Measurements from ENCODE around the gene PPP6R3. TPM values are rescaled to one million over a fixed set of nuclear protein-coding genes. Genes with fewer than 3 reads are reported as not detected.
A peak's percentile ranks its signal among the peaks of the same experiment; 100 is the strongest.
"Not testable (repeated sequence)": the region's sequence is repeated elsewhere in the genome, so short reads cannot be mapped to it uniquely, and the experiment has no call there.

PPP6R3 gene
- polyA plus RNA-seq, 1 donor from 2014 or later: 41.1 TPM

DNA sequence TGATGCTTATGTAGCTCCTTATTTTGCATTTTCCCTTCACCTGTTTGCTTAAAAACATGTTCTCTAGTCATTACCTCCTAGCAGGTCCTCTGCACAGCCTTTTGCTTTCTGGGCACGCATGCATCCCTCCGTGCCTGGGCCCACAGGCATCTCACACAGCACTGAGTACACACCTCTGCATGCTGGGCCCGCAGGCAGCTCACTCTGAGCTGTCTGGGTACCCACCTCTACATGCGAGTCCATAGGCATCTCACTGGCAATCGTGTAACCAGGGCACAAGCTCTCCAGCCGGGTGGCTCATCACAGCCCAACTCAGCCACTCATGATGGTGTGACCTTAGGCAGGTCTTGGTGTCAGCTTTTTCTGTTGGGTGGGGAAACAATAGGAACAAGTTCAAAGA is 155.1 kb downstream of the PPP6R3 start:
- H3K9me3 Mint-ChIP-seq: peaks cover 0 to 2% (median 0%) of the 10 kb centered on the region in 3 donors
- no peaks in the 10 kb centered on the region for H3K4me1 Mint-ChIP-seq
- H3K36me3 Mint-ChIP-seq: peaks cover 14% of the 10 kb centered on the region
- H3K27me3 Mint-ChIP-seq: no peaks in the 10 kb centered on the region
- H3K27ac Mint-ChIP-seq: no peak overlapping the region
- H3K4me3 Mint-ChIP-seq: no peak overlapping the region

DNA sequence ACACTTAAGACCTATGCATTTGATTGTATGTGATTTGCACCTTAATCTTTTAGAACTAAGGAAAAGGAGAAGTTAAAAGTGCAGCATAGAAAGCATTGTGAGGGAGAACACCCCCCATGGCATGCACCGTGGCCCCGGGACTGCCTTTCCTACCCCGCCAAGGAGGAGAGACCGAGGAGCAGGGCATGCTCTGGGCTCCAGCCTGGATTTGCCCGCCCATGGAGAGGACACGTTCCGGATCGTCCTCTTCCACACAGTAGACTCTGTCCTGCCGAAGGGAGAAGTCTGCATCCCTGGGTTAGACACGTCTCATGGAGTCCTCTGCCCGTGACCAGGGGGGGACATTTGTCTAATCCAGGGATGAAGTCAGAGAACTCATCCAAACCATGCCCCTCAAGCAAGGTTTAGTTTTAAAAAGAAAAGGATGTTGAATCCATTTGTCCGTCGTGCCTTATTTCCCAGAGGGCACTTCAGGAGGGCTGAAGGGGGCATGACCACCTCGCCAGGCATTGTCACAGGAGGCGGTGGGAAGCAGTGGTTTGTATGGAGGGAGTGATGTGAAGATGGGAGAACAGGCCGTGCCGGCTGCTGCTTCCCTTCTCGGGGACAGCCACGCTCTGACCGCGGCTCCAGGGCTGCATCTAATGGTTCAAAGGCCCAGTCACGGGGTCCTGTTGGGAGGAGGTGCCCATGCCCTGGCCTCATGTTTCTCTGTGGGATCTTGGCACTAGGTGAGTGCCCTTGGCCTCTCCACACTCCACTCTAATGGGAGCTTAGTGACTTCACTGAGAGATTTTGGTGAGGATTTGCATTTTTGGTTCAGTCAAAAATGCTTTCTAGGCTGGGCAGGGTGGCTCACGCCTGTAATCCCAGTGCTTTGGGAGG is 157.6 kb downstream of the PPP6R3 start:
- H3K4me3 Mint-ChIP-seq: no peak overlapping the region
- H3K36me3 Mint-ChIP-seq: peaks cover 8% of the 10 kb centered on the region
- H3K4me1 Mint-ChIP-seq: no peaks in the 10 kb centered on the region
- H3K27ac Mint-ChIP-seq: no peak overlapping the region
- no peaks in the 10 kb centered on the region for H3K27me3 Mint-ChIP-seq
- peaks cover 0 to 2% (median 0%) of the 10 kb centered on the region in 3 donors for H3K9me3 Mint-ChIP-seq

DNA sequence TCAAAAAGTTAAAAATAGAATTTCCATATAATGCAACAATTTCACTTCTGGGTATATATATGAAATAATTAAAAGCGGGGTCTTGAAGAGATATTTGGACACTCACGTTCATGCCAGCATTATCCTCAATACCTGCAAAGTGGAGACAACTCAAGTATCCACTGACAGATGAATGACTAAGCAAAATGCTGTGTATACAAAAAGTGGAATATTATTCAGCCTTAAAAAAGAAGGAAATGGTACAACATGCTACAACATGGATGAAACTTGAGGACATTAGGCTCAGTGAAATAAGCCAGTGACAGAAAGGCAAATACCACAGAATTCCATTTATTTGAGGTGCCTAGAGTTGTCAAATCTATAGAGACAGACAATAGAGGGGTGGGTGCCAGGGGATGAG is 161.3 kb downstream of the PPP6R3 start:
- no peak overlapping the region for H3K27ac Mint-ChIP-seq
- peaks cover 2% of the 10 kb centered on the region for H3K27me3 Mint-ChIP-seq
- H3K4me1 Mint-ChIP-seq: no peaks in the 10 kb centered on the region
- H3K4me3 Mint-ChIP-seq: no peak overlapping the region
- H3K36me3 Mint-ChIP-seq: no peaks in the 10 kb centered on the region
- H3K9me3 Mint-ChIP-seq: peaks cover 0 to 6% (median 2%) of the 10 kb centered on the region in 3 donors

- H3K4me1 Mint-ChIP-seq, H3K9me3 Mint-ChIP-seq, H3K27me3 Mint-ChIP-seq, H3K4me3 Mint-ChIP-seq, H3K36me3 Mint-ChIP-seq, H3K27ac Mint-ChIP-seq: not testable (repeated sequence)
These were observed 163.2 kb downstream of the PPP6R3 start for GRCh38 chr11:68623706-68624105.

DNA sequence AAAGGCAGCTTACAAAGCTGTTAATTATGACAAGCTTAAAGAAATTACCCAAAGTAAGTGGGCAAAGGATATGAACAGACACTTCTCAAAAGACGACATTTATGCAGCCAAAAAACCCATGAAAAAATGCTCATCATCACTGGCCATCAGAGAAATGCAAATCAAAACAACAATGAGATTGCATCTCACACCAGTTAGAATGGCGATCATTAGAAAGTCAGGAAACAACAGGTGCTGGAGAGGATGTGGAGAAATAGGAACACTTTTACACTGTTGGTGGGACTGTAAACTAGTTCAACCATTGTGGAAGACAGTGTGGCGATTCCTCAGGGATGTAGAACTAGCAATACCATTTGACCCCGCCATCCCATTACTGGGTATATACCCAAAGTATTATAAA is 164.5 kb downstream of the PPP6R3 start:
- H3K9me3 Mint-ChIP-seq, H3K36me3 Mint-ChIP-seq, H3K27ac Mint-ChIP-seq, H3K27me3 Mint-ChIP-seq, H3K4me1 Mint-ChIP-seq, H3K4me3 Mint-ChIP-seq: not testable (repeated sequence)

DNA sequence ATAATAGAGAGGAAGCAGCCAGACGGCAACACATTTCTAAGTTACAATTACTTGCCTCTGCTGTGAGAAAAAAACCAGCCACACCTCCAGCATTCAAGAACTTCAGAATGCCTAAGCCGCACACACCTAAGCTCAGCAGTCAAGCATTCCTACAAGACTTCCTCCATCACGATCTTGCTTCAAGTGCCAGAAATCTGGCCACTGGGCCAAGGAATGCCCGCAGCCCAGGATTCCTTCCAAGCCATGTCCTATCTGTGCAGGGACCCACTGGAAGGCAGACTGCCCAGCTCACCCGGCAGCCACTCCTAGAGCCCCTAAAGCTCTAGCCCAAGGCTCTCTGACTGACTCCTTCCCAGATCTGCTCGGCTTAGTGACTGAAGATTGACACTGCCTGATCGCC is 165.7 kb downstream of the PPP6R3 start:
- H3K36me3 Mint-ChIP-seq, H3K4me3 Mint-ChIP-seq, H3K27me3 Mint-ChIP-seq, H3K27ac Mint-ChIP-seq, H3K4me1 Mint-ChIP-seq, H3K9me3 Mint-ChIP-seq: not testable (repeated sequence)

GRCh38 chr11:68628837-68629236 is 168.3 kb downstream of the PPP6R3 start:
- not testable (repeated sequence) for H3K36me3 Mint-ChIP-seq, H3K27me3 Mint-ChIP-seq, H3K27ac Mint-ChIP-seq, H3K4me3 Mint-ChIP-seq, H3K9me3 Mint-ChIP-seq, H3K4me1 Mint-ChIP-seq

DNA sequence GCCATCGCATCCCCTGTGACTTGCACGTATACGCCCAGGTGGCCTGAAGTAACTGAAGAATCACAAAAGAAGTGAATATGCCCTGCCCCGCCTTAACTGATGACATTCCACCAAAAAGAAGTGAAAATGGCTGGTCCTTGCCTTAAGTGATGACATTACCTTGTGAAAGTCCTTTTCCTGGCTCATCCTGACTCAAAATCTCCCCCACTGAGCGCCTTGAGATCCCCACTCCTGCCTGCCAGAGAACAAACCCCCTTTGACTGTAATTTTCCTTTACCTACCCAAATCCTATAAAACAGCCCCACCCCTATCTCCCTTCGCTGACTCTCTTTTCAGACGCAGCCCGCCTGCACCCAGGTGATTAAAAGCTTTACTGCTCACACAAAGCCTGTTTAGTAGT is 171.8 kb downstream of the PPP6R3 start:
- H3K4me3 Mint-ChIP-seq, H3K27ac Mint-ChIP-seq, H3K9me3 Mint-ChIP-seq, H3K36me3 Mint-ChIP-seq, H3K4me1 Mint-ChIP-seq: not testable (repeated sequence)
- peaks cover 15% of the 10 kb centered on the region for H3K27me3 Mint-ChIP-seq

DNA sequence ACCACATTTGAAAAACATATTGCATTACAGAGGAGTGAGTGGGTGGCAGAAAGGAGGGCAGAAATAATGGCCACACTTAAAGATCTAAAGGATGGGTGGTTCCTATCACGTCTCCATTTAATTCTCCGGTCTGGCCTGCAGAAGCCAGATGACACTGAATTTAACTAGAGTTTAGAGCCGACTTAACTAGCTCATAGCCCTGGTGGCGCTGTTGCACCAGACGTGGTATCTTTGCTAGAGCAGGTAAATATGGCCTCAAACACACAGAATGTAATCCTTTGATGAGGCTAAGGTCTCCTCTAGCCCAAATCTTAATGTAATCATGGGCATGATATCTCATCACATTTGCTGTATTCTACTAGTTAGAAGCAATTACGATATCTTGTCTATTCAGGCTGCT is 172.2 kb downstream of the PPP6R3 start:
- H3K4me1 Mint-ChIP-seq: no peaks in the 10 kb centered on the region
- no peaks in the 10 kb centered on the region for H3K36me3 Mint-ChIP-seq
- no peaks in the 10 kb centered on the region for H3K9me3 Mint-ChIP-seq
- H3K27ac Mint-ChIP-seq: no peak overlapping the region
- no peak overlapping the region for H3K4me3 Mint-ChIP-seq
- H3K27me3 Mint-ChIP-seq: peaks cover 15% of the 10 kb centered on the region

GRCh38 chr11:68634606-68635005 is 174.1 kb downstream of the PPP6R3 start:
- H3K4me3 Mint-ChIP-seq, H3K4me1 Mint-ChIP-seq, H3K9me3 Mint-ChIP-seq, H3K36me3 Mint-ChIP-seq: not testable (repeated sequence)
- H3K27me3 Mint-ChIP-seq: peaks cover 15% of the 10 kb centered on the region
- peak overlapping the region in 1 of 3 donors; percentile 86 for H3K27ac Mint-ChIP-seq

GRCh38 chr11:68635172-68635571 is 174.6 kb downstream of the PPP6R3 start:
- H3K4me1 Mint-ChIP-seq, H3K4me3 Mint-ChIP-seq, H3K27ac Mint-ChIP-seq, H3K36me3 Mint-ChIP-seq, H3K9me3 Mint-ChIP-seq: not testable (repeated sequence)
- H3K27me3 Mint-ChIP-seq: peaks cover 17% of the 10 kb centered on the region

DNA sequence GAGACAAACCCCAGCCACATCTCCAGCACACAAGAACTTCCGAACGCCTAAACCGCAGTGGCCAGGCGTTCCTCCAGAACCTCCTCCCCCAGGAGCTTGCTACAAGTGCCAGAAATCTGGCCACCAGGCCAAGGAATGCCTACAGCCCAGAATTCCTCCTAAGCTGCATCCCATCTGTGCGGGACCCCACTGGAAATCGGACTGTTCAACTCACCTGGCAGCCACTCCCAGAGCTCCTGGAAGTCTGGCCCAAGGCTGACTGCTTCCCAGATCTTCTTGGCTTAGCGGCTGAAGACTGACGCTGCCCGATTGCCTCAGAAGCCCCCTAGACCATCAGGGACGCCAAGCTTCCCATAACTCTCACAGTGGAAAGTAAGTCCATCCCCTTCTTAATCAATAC is 175.3 kb downstream of the PPP6R3 start:
- not testable (repeated sequence) for H3K36me3 Mint-ChIP-seq, H3K9me3 Mint-ChIP-seq, H3K4me1 Mint-ChIP-seq, H3K27ac Mint-ChIP-seq, H3K4me3 Mint-ChIP-seq
- peaks cover 18% of the 10 kb centered on the region for H3K27me3 Mint-ChIP-seq

- H3K9me3 Mint-ChIP-seq, H3K4me3 Mint-ChIP-seq, H3K4me1 Mint-ChIP-seq, H3K27ac Mint-ChIP-seq, H3K36me3 Mint-ChIP-seq: not testable (repeated sequence)
- H3K27me3 Mint-ChIP-seq: peaks cover 18% of the 10 kb centered on the region
These were observed 178.8 kb downstream of the PPP6R3 start for GRCh38 chr11:68639322-68639721.

- Mint-ChIP-seq H3K27ac (no peak overlapping the region), H3K9me3 (peaks cover 1 to 6% (median 5%) of the 10 kb centered on the region in 3 donors), H3K27me3 (peaks cover 4% of the 10 kb centered on the region), H3K4me3 (no peak overlapping the region), H3K4me1 (no peaks in the 10 kb centered on the region), H3K36me3 (no peaks in the 10 kb centered on the region)
These were observed 181.3 kb downstream of the PPP6R3 start for GRCh38 chr11:68641880-68642279.

DNA sequence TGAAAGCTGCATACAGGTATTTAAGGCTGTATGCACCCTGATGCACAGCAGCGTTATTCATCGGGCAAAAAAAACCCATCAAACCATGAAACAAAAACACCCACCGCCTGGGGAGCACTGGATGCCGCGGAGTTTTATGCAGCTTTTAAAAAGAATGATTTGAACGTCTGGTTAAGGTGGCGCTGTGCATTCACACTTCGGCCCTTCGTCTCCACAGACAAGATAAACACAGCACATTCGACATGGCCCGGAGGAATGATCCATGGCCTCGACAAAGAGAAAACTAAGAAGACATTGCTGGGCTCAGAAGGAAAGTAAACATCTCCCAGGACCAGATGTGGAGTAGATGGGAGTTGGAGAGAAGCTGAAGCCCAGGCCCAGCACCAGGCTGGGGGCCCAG is 183.0 kb downstream of the PPP6R3 start:
- peaks cover 5 to 13% (median 8%) of the 10 kb centered on the region in 3 donors for H3K9me3 Mint-ChIP-seq
- no peaks in the 10 kb centered on the region for H3K36me3 Mint-ChIP-seq
- peak overlapping the region in 1 of 3 donors; percentile 51 for H3K27ac Mint-ChIP-seq
- no peak overlapping the region for H3K4me3 Mint-ChIP-seq
- H3K4me1 Mint-ChIP-seq: no peaks in the 10 kb centered on the region
- peaks cover 4% of the 10 kb centered on the region for H3K27me3 Mint-ChIP-seq

GRCh38 chr11:68646832-68647231 is 186.3 kb downstream of the PPP6R3 start:
- H3K4me1 Mint-ChIP-seq: no peaks in the 10 kb centered on the region
- no peak overlapping the region for H3K4me3 Mint-ChIP-seq
- peaks cover 5 to 13% (median 8%) of the 10 kb centered on the region in 3 donors for H3K9me3 Mint-ChIP-seq
- H3K27ac Mint-ChIP-seq: no peak overlapping the region
- H3K36me3 Mint-ChIP-seq: no peaks in the 10 kb centered on the region
- H3K27me3 Mint-ChIP-seq: peaks cover 3% of the 10 kb centered on the region

Data from IgD-negative memory B cell (primary cell).